GM18520 (cell line): Measurements from ENCODE around the gene CMIP.

Experiments
- ATAC-seq: cut with Tn5 transposase; IDR thresholded peaks from one replicate; pipeline ENCODE4 v1.9.1; 2021; ENCODE audit not compliant: unreplicated experiment

The CMIP gene

DNA sequence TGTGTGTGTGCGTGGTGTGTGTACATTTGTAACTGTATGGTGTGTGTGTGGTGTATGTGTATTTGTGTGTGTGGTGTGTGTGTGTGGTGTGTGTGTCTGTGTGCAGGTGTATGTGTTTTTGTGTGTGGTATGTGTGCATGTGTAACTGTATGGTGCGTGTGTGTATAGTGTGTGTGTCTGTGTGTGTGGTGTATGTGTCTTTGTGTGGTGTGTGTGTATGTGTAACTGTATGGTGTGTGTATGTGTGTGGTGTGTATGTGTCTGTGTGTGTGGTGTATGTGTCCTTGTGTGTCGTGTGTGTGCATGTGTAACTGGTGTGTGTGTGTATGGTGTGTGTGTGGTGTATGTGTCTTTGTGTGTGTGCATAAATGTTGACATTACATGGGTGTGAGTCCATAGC is 170.8 kb downstream of the CMIP start:
- no peak for ATAC-seq

DNA sequence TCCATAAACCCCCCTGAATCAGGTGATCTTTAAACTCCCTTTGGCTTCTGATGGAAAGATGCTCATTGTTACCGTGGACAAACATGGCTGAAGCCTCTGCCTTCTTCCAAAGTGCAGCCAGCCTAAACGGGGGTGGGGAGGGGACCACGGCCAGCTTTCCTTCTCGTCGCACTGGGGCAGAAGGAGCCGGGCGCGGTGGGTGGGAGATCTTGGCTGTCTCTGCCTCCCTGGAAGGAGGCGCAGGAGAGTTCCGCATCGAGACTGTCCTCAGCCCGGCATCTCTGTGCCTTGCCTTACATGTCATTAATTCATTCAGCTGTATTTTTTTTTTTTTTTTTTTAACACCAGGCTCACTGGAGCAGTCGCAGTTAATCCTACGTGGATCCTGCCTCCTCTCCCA is 171.2 kb downstream of the CMIP start:
- ATAC-seq, result no peak

DNA sequence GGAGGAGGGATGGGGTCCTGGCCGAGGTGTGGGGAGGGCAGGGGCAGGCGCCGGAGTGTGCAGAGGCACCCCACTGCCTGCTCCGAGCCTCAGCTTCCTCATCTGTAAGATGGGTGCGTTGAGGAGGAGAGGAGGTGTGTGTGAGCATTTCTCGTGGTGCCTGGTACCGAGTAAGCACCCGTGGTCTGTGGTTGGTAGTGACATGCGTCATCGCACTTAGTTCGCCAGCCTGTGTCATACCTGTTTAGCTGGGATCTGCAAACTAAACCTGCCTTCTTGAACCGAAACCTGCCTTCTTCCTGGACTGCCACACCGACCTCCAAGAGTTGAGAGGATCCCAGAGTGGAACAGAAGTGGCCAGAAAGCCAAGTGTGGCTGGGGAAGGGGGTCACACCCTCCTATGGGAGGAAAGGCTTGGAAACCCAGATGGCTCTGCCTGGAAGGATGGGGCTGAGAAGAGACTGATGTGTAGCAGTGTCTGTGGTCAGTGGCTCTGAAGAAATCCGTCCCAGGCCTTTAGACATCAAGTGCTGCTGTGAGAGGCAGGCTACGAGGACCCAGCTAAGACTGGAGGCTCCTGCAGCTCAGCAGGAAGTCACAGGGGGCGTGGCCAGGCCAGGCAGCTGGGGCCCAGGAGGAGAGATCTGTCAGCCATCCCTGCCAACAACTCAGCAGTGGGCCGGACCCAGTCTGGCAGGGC is 171.9 kb downstream of the CMIP start:
- ATAC-seq, result peak; percentile 77

DNA sequence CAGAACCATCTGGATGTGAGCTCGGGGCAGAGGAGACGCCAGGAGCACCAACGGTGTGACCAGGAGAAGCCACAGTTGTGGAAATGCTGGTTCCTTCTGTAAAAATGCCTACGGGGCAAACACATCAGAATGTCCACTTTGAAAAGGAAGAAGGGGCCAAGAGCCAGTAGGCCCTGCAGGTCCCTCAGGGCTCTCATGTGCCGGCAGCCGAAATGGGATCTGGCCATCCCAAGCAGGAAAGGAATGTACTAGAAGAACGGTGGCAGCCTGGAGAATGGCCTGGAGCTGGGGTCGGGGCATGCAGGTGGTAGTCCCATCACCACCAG is 172.4 kb downstream of the CMIP start:
- ATAC-seq, result no peak

DNA sequence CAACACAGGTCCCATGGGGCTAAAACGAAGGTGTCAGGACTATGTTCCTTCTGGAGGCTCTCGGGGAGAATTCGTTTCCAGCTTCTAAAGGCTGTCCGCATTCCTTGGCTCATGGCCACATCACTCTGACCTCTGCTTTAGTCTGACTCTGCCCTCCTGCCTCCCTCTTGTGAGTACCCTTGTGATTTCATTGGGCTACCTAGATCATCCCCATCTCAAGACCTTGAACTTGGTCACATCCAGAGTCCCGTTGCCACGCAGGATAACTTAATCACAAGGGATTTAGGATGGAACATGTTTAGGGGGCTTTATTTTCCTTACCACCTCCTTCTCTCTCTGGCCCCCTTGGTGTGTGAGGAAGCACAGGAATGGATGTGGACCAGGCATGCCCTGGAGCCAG is 173.6 kb downstream of the CMIP start:
- ATAC-seq, result no peak

DNA sequence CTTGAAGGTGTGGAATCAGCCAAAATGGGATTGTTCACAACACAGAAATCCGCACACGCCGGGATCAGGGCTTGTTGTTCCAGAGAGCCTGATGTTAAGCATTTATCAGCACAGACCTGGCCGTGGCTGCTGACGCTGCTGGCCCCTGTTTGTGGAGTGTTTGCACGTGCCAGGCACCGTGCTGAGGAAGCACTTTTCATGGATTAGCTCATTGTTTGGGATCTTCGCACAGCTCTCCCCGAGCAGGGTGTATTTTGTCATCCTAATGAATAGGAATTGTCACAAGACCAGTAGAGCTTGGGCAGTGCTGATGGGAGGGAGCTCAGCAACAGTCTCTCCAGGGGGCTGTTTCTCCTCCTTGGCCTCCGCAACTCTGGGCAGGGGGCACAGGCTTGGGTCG is 174.1 kb downstream of the CMIP start:
- ATAC-seq, result no peak

DNA sequence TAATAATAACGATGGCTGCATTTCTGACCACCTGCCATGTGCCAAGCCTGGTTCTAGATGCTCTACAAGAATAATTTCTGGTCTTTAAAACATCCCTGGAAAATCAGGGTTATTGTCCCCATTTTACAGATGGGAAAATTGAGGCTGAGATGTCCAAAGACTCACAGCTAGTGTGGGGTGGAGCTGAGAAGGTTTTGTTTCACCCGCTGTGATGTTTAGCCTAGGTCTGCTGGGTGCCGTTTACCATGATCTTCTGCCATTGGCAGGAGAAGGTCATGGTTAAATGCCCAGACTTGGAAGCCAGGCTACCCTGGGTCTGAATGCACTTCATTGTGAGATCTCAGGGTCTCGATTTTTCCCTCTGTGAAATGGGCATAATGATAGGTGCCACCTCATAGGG is 175.4 kb downstream of the CMIP start:
- ATAC-seq, result no peak

DNA sequence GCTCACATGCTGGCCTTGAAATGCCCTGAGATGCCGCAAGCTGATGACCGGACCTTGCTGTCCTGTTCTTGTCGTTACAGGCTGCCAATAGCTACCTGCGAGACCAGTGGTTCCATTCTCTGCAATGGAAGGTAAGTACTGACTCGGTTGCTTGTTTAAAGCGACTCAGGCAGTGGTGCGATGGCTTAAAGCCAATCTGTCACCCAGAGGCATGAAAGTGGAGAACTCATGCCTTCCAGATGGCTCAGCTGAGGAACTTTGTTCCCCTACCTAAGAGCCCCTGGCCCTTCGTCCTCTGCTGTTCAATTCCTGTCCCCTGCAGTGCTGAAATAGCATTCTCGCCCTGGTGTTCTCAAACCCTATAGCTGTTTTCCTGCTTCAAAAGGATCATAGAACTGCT is 176.2 kb downstream of the CMIP start:
- ATAC-seq, result no peak

DNA sequence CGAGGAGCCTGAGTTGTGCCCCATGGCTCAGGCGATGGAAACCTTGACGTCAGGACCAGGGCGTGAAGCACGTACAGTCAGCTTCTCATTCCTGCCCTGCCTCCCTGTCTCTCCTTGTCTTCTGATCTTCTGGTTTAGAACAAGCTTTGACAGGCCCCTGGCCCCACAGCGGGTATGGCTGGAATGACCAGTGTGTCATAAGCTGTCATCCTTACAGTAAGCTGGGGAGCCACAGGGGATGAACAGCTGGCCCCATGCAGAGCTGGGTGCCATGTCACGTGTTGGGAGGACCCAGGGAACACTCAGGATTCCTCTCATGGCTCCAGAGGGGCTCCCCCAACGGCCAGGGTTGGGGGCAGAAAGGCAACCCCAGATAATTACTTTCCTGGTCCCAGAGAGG is 176.9 kb downstream of the CMIP start:
- no peak for ATAC-seq

DNA sequence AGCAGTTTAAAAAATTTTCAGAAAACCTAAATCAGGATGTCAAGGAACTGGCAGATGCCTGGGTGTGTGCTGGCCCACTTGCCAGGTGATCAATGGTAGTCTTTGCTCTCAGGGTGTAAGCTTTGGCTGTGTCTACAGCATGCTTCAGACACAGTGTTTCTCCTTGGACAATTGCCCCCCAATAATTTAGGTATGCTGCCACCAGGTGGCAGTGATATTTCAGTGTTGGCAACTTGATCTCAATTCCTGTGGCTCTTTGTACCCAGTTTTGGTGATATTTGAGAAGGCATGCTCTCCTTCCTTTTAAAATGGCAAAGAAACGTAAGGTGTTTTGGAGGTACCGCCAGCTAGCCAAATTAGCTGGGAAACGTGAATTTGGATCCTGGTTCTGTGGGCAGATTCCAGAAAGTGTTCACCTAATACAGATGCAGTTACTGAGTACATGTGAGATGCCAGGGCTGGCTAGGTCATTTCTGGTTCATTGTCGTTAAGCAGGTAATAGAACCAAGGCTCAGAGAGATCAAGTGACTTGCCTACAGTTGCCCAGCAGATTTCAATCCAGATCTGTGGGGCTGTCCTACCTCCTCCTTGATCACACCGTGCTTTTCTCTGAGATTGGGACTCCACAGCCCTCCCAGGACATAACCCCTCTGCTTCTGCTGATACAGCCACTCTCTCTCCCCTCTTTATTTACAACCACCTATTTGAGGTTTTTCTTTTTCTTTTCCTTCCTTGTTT is 178.9 kb downstream of the CMIP start:
- ATAC-seq, result no peak

DNA sequence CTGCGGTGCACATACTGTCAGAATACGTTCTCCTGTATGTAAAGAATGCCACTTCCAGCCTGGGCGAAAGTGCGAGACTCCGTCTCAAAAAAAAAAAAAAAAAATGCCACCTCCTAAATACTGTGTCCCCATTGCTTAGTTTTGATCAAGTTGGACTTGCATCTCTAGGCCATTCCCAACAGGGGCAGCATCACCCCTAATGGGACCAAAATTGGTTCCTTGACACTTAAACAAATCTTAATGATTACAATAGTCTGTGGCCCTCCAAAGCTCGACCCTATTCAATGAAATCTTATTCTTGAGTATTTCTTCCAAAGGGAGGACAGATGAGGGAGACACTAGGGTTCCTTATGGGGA is 179.8 kb downstream of the CMIP start:
- no peak for ATAC-seq

DNA sequence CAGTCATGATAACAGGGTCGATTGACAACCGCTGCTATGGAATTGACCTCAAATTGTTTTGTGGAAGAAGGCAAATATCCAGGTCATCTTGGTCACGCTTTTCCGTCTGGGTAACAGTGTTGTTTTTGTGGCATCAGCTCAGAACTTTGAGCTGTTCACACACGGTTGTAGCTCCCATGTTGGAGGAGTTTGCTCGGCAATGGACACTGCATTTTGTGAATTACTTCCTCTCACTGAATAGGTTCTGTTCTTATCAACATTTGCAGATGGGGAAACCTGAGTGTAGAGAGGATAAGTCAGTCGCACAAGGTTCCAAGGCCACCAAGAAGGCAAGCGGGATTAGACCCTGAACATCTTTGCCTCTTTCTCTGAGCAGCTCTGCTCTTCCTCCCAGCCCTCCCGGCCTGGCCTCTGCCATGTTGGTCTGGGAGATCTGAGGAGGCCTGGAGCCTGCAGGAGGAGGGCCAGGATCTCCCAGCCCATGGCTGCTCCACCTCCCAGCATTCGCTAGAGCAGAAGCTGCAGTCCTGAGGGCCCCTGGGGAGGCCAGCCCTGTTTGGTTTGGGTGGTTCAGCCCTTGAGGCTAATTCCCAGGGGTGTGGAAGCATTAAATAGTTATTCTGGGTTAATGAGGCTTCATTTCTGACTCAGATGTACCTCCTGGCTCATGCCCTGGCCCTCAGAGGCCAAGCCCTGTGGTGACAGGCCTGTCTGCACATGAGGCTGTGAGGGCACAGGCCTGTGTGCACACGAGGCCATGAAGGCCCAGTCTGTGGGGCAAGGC is 180.3 kb downstream of the CMIP start:
- ATAC-seq, result no peak

DNA sequence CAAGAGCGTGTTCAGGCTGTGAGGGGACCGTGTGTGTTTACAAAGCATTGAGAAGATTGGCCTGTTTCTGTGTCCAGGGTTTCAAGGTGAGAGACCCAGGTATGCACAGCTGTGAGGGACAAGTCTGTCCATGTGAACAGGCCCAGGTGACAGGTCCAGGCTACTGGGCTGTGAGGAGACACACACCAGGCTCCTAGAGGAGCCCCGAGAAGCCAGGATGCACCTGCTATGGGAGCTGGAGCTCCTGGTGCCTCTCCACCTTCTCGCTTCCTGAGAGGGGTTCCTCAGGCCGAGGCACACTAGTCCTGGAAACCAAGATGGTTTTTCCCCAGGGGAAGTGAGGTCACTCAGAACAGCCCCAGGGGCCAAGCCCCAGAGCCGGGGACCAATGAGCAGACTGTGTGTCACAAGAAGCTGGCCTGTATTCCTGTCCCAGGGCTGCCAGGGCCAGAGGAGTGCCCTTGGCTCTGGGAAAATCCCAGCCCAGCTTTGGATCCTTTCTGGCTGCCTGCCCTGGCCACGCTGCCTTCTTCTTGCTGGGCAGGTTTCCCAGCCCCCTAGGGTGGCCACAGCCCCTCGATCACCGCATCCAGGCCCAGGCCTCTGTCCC is 181.0 kb downstream of the CMIP start:
- no peak for ATAC-seq

DNA sequence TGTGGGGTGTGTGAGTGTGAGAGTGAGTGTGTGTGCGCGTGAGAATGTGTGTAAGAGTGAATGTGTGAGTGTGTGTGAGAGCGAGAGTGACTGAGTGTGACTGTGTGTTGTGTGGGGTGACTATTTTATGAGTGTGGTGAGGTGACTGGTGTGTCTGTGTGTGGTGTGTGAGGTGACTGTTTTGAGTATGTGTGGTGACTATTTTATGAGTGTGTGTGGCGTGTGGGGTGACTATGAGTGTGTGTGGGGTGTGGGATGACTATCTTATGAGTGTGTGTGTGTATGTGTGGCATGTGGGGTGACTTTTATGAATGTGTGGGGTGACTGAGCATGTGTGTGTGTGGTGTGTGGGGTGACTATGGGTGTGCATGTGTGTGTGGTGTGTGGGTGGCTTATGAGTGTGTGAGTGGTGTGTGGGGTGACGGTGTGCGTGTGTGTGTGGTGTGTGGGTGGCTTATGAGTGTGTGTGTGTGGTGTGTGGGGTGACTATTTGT is 181.6 kb downstream of the CMIP start:
- no peak for ATAC-seq

DNA sequence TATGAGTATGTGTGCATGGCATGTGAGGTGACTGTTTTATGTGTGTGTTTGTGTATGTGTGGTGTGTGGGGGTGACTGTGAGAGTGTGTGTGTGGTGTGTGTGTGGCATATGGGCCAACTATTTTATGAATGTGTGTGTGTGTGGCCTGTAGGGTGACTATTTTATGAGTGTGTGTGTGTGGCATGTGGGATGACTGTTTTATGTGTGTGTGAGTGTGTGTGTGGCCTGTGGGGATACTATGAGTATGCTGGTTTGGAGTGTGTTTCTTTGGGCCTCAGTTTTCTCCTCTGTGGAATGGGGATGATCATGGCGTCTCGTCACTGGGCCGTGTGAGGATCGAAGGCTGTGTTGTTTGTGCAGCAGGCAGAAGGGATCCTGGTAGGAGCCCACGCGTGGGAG is 182.4 kb downstream of the CMIP start:
- ATAC-seq, result no peak

DNA sequence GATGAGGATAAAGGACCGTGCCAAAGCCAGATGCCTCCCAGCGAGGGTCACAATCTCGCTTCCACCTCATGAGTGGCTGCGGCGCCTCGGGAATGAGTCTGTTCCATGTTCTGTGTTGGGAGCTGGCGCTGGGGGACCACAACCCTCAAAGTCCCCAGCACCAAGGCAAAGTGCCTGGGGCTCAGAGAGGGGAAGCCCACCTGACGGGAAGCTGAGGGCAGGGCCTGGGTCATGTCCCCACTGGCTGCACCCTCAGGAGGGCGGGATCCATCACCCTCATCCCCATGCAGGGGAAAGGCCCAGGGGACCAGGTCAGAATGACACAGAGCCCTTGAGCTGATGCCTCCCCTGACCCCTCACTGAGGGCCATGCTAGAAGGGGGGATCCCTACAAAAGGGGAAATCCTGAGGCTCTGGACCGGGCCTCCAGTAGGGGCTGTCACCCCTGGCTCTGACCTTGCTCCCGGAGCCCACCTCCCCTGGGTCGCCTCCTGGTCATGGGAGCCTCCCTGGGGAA is 183.2 kb downstream of the CMIP start:
- no peak for ATAC-seq

DNA sequence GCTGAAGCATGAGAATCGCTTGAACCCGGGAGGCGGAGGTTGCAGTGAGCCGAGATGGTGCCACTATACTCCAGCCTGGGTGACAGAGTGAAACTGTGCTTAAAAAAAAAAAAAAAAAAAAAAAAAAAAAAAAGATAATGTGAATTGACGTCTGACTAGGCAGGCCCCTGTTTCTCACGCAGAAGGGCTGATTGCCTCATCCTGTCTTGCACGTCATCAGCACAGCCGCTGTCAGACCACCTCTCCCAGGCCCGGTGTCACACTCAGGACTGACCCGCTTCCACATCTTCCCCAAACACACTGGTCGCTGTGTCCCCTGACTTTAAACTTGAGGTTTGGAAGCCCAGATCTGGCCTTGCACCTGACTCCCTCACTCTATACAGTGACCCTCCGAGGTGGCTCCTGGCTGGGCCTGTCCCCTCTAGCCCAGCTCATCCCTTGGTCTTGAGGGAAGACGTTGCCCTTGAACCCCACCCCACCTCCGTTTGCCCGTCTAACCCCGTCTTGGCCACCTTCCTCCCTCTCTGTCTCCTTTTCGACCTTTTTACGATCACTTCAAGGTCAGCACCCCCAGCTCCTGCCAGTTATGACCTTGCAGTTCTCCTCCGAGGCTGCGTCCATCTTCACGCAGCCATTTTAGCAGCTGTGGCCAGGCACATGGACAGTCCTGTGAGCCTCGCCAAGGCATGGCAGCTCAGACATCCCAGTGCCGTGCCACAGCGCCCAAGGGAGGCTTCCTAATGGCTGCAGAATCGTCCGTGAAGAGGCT is 184.6 kb downstream of the CMIP start:
- ATAC-seq, result no peak

DNA sequence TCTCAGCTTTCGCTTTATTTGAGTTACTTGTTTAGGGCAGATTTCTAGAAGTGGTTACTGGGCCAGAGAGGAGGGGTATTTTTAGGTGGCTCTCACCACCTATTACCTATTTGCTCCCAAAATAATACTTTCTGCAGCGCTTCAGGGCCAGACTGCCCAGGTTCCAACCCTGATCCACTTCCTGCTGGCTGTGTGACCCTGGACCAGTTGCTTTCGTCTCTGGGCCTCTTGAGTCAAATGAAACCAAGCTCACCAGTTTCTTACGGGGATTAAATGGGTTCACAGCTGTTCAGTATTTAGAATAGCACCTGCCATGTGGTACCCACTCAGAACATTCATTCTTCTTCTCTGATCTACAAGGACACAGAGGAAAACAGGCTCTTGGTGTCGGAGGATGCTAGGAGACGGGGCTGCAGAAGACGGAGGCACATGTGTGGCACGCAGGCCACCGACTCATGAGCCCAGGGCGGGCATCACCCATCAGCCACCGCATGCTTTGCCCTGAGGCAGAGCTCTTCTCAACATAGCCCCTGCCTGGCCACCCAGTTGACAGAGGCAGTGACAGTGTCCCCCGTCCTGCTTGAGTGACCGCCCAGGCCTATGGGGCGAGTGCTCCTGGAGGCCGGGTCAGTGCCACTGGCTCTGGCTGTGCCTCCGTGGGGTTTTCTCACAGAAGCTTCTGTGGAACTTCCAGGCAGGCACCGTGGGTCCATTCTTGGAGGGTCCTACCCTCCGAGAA is 185.5 kb downstream of the CMIP start:
- no peak for ATAC-seq

DNA sequence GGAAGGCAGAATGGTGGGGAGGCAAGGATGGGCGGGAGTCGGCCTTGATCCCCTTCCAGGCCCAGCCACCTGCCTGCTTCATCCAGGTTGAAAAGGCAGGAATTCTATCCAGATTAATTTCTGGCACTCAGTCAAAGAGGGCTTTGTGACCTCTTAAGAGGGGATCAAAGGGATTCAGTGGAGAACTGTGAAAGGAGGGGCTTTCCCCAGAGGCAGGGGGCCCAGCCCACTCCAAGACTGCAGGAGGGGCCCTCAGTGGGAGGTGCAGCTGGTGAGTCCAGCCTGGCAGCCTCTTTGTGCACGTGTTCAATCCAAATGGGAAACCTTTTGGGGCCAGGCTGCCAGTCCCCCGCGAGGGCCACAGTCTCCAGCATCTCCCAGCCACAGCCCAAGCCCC is 186.0 kb downstream of the CMIP start:
- no peak for ATAC-seq
